ENCODE data around the gene SEPTIN1. TPM values are rescaled to one million over a fixed set of nuclear protein-coding genes. Genes with fewer than 3 reads are reported as not detected.

Gene SEPTIN1
- total RNA-seq, 2 donors from 2014 or later: 0.26 to 0.33 TPM

- intact Hi-C loops (cut with DNase I): no loop called here
- ATAC-seq: no peak
Measured at GRCh38 chr16:30401768-30402425, 19.5 kb upstream of the SEPTIN1 start.

GRCh38 chr16:30399435-30400186, 17.2 kb upstream of the SEPTIN1 start:
- Histone ChIP-seq H3K27ac (peak overlapping the region; percentile 46 to 81 (median 70)), H3K9me3 (no peaks in the 10 kb centered on the region), H3K4me3 (peak overlapping the region in 1 of 2 donors; percentile 50), H3K27me3 (no peaks in the 10 kb centered on the region), H3K36me3 (replicated peaks in 1 of 2; ENCODE audit: insufficient read depth in 1 of 2, low read depth in 2 of 2) (no peaks in the 10 kb centered on the region), H3K4me1 (peaks cover 46% of the 10 kb centered on the region)
- WGBS, 2 donors: 25 to 41% methylated on average over 4 to 12 of the region's 12 CpGs
- TF ChIP-seq CTCF (IDR thresholded peaks at IDR 0.05): no peak
- no peak for TF ChIP-seq POLR2A (IDR thresholded peaks at IDR 0.05)
- ATAC-seq (no peak), DNase-seq (no peak)
- intact Hi-C loops (cut with DNase I): no loop called here

More at GRCh38 chr16:30401768-30402425, 19.5 kb upstream of the SEPTIN1 start:
- no peak for DNase-seq
- TF ChIP-seq POLR2A (IDR thresholded peaks at IDR 0.05) (no peak), CTCF (IDR thresholded peaks at IDR 0.05) (no peak)
- Histone ChIP-seq H3K9me3 (no peaks in the 10 kb centered on the region), H3K4me1 (peaks cover 34% of the 10 kb centered on the region), H3K27me3 (no peaks in the 10 kb centered on the region), H3K36me3 (replicated peaks in 1 of 2; ENCODE audit: insufficient read depth in 1 of 2, low read depth in 2 of 2) (no peaks in the 10 kb centered on the region), H3K27ac (peak overlapping the region in 1 of 4 donors; percentile 18), H3K4me3 (no peak overlapping the region)
- 51 to 66% methylated on average over 7 to 8 of the region's 8 CpGs for WGBS, 2 donors

GRCh38 chr16:30398661-30399434, 16.5 kb upstream of the SEPTIN1 start:
- Histone ChIP-seq H3K4me1 (peaks cover 49% of the 10 kb centered on the region), H3K27ac (no peak overlapping the region), H3K9me3 (no peaks in the 10 kb centered on the region), H3K36me3 (replicated peaks in 1 of 2; ENCODE audit: insufficient read depth in 1 of 2, low read depth in 2 of 2) (no peaks in the 10 kb centered on the region), H3K4me3 (no peak overlapping the region), H3K27me3 (no peaks in the 10 kb centered on the region)
- no peak for TF ChIP-seq CTCF (IDR thresholded peaks at IDR 0.05)
- no peak for DNase-seq
- 79 to 85% methylated on average over 10 to 23 of the region's 23 CpGs for WGBS, 2 donors
- intact Hi-C loops (cut with DNase I): no loop called here
- ATAC-seq: no peak

GRCh38 chr16:30397776-30398660, 15.7 kb upstream of the SEPTIN1 start:
- ATAC-seq (no peak), DNase-seq (no peak)
- intact Hi-C loops (cut with DNase I): no loop called here
- Histone ChIP-seq H3K4me3 (no peak overlapping the region), H3K9me3 (no peaks in the 10 kb centered on the region), H3K27ac (no peak overlapping the region), H3K27me3 (no peaks in the 10 kb centered on the region), H3K4me1 (peaks cover 49% of the 10 kb centered on the region), H3K36me3 (replicated peaks in 1 of 2; ENCODE audit: insufficient read depth in 1 of 2, low read depth in 2 of 2) (no peaks in the 10 kb centered on the region)
- 87 to 97% methylated on average over 6 to 36 of the region's 42 CpGs for WGBS, 2 donors
- TF ChIP-seq POLR2A (IDR thresholded peaks at IDR 0.05) (no peak), CTCF (IDR thresholded peaks at IDR 0.05) (no peak)
